HG03442 (cell line): Measurements from ENCODE around the gene HIVEP1.

Source experiments
- ATAC-seq: cut with Tn5 transposase; IDR thresholded peaks from one replicate; pipeline ENCODE4 v1.9.1; 2021; ENCODE audit warnings: mild to moderate bottlenecking, moderate library complexity; ENCODE audit not compliant: unreplicated experiment

HIVEP1 gene

GRCh38 chr6:12114055-12114503 is 102.0 kb downstream of the HIVEP1 start:
- no peak for ATAC-seq

- ATAC-seq = no peak
Measured at GRCh38 chr6:12115001-12115400, 102.9 kb downstream of the HIVEP1 start.

- no peak for ATAC-seq
Measured at GRCh38 chr6:12115492-12115891, 103.4 kb downstream of the HIVEP1 start.

- no peak for ATAC-seq
Measured at GRCh38 chr6:12116264-12116800, 104.2 kb downstream of the HIVEP1 start.

- ATAC-seq = no peak
Measured at GRCh38 chr6:12116978-12117377, 104.9 kb downstream of the HIVEP1 start.

DNA sequence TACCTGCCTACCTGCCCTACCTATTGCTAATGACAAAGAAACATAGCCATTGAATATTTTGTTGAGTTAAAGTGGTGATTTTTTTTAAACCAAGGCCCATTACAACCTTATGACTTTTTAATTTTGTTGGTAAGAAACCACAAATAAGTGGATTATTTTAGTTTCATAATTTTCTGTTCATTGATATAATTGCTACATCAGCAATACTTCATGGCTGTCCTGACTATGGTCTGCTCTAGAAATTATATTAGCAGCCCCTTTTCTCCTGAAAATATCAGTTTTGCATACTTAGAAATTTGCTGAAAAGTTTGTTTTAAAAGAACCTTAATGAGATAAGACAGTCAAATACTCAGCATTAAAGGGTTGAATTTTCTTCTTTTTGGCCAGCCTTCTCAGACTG is 106.5 kb downstream of the HIVEP1 start:
- no peak for ATAC-seq

- peak; percentile 70 for ATAC-seq
Measured at GRCh38 chr6:12119085-12119588, 107.0 kb downstream of the HIVEP1 start.

- no peak for ATAC-seq
Measured at GRCh38 chr6:12125396-12125795, 113.3 kb downstream of the HIVEP1 start.

GRCh38 chr6:12126051-12126450 is 113.9 kb downstream of the HIVEP1 start:
- no peak for ATAC-seq

DNA sequence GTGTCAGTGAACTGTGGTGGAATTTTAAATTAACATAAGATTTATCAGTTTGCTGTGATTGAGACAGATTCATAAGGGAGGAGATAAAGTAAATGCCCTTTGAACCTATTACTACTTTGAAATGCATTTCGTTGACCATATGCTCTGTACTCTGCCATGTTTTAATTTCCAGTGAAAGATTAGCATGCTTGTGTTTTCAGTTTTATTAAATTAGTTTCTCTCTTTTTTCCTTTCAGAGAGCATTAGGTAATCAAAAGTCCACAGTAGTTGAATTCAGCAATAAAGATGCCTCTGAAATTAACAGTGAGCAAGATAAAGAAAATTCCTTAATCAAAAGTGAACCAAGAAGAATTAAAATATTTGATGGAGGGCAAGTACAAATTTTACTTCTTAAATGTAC is 117.4 kb downstream of the HIVEP1 start:
- no peak for ATAC-seq

- no peak for ATAC-seq
Measured at GRCh38 chr6:12132351-12133222, 120.5 kb downstream of the HIVEP1 start.

- no peak for ATAC-seq
Measured at GRCh38 chr6:12134581-12134980, 122.5 kb downstream of the HIVEP1 start.

DNA sequence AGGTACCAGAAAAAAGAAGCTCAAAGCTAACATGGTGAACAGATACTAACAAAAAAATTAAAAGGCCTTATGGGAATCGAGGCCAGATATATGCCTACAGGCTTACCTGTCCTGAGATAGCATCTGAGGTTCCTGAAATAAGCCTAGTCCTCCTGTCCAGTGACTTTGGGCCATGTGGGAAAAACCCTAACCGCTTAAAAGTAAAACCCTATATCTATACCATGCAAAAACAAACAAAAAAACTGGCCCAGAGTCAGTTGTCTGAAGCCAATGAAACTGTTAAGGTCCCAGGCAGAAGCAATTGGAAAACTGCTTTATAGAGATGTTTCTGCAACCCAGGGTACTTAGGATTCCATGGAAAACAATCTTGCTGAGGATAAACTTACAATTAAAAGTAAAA is 122.9 kb downstream of the HIVEP1 start:
- ATAC-seq = no peak

GRCh38 chr6:12136905-12137304 is 124.8 kb downstream of the HIVEP1 start:
- no peak for ATAC-seq

GRCh38 chr6:12137480-12137879 is 125.4 kb downstream of the HIVEP1 start:
- ATAC-seq = no peak

GRCh38 chr6:12138381-12138780 is 126.3 kb downstream of the HIVEP1 start:
- no peak for ATAC-seq

- no peak for ATAC-seq
Measured at GRCh38 chr6:12138936-12139335, 126.8 kb downstream of the HIVEP1 start.

DNA sequence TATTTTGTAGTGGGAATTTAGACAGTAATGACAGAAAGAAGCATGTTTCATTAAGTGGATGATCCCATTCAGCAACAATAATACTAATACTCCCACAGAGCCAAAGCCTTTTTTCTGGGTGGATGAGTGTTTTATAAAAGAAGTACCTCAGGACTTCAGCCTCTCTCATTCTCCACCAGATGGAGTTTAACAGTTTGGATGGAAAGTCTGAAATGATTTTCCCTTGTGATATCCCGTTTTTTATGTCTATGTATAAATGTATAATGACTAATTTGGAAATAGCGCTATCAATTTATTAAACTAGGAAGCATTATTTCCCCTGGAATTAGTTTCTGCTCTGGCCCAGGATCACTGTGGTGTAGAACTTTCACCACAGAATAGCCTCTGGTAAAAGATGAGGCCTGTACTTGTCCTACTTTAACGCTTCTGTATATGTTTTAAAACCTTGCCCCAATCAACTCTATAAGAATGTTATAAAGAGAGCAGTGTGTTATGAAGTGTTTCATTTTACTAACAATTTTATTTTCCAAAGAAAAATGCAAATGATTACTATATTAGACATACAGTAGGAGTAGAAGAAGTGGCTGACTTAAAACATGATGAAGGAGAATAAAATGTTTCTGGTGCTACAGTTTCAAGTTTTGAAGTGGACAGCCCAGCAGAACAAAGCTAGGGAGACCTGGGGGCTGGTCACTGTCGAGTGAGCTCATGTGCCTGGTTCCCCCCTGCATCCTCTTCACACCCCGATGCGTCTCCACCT is 135.6 kb downstream of the HIVEP1 start:
- no peak for ATAC-seq

DNA sequence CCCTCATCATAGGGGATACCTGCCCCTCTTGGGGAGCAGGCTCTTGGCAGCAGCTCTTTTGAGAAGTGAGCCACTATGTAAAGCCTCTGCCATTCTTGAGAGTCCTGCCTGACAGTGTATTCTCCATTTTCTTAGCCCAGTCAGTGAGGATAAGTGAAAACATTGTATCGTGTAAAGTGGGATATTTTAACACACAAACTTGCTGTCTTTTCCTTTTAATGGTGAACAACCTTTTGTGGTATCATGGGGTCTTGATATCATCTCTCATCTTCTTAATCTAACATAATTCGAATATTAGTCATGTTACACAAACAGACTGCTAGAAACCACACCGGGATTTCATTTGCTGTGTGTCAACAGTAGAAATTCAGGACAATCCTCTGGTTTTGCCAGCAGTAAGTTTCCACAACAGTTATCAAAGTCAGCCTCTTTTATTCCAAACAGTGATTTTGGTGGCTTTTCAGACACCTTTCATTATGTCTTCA is 136.2 kb downstream of the HIVEP1 start:
- ATAC-seq = no peak

- no peak for ATAC-seq
Measured at GRCh38 chr6:12148841-12149240, 136.7 kb downstream of the HIVEP1 start.

DNA sequence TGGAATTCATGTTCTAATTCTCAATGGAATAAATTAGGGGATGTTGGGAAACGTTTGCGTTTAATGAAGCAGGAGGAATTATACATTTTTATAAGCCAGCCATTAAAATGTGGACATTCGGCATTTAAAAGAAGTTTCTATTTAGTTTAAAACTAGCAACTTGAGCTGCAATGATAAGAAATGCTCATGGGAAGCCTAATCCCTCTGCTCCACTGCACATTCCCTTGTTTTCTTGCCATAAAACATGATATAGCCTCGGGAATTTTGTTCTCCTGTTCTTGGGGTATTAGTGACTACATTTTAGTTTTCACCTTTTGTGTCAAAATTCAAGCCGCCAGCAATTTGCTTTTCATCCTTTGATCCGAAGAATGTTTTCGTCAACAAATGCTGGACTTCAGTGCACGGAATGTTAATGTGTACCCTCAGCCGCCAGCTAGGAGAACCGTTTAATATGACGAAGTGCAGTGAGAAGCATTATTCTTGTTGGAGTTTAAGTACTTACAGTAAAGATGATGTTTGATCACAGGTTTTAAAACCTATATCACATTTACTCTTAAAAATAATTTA is 137.9 kb downstream of the HIVEP1 start:
- no peak for ATAC-seq
